Gastrocnemius medialis (tissue), 4 donors: ENCODE results near the gene CHP2.

Source experiments
- CTCF ChIP-seq, 5 experiments: fragments of 450-650 bp in 3 of 5; fragments of 200-600 bp in 2 of 5; sonication (generic) in 2 of 5; IDR thresholded peaks in 4 of 5; conservative IDR thresholded peaks in 1 of 5; 1 replicate in 4 of 5; 2 replicates in 1 of 5; pipeline ENCODE4 v1.5.1; 2016 to 2019; ENCODE audit warnings: antibody characterized with exemption in 5 of 5, mild to moderate bottlenecking in 3 of 5, moderate library complexity in 3 of 5
- POLR2A ChIP-seq, 2 donors: fragments of 450-650 bp; IDR thresholded peaks; one replicate each; pipeline ENCODE4 v1.6.1; 2017; ENCODE audit warnings: antibody characterized with exemption in 2 of 2, mild to moderate bottlenecking in 2 of 2, moderate library complexity in 2 of 2

GRCh38 chr16:23757937-23758619 is 3.3 kb downstream of the CHP2 start:
- TF ChIP-seq CTCF (IDR thresholded peaks at IDR 0.05 in 4 of 5, conservative IDR thresholded peaks at IDR 0.05 in 1 of 5) (no peak), POLR2A (IDR thresholded peaks at IDR 0.05) (no peak)
